ENCODE results near the gene SMCO3.
"Not testable (repeated sequence)": the region's sequence is repeated elsewhere in the genome, so short reads cannot be mapped to it uniquely, and the experiment has no call there.

The SMCO3 gene

DNA sequence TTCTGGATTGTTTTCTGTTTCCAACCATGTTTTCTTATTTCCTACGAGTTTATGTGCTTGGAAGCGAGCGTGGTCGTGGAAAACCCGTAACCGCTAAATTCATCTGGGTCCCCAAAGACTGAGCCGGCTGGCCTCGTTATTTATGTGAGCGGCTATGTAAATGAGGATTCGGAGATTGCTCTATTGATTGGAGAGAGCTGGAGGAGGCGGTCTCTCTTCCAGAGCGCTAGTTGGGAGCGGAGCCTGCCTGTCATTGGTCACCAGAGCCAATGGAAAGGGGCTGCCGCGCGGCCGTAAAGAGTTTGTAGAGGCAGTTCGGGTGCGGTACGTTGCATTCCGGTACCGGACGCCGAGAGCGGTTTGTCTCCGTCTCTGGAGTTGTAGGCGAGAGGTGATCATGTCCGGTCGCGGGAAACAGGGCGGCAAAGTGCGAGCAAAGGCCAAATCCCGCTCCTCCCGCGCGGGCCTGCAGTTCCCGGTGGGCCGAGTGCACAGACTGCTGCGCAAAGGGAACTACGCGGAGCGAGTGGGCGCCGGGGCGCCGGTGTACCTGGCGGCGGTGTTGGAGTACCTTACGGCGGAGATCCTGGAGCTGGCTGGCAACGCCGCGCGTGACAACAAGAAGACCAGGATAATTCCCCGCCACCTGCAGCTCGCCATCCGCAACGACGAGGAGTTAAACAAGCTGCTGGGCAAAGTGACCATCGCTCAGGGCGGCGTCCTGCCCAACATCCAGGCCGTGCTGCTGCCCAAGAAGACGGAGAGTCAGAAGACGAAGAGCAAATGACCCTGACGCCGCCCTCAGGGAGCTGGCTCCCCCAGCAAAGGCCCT is 39.7 kb downstream of the SMCO3 start:
- peak; percentile 96 for DNase-seq

DNA sequence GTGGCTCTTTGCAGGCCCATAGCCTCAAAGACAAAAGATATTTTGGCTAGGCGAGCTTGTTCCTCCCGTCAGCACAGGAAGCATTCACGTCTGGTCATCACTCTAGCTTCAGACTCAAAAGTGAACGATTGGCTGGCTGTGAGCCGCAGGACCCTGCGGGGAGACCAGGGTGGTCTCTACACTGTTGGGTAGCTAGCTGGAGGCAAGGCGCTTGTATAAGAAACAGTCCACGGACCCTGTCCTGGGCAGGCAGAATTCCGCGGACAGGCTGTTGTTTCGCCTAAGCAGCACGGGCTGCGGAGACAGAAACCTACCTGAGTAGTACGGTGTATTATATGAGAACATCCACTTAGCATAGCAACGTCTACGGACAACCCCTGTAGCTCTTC is 40.3 kb downstream of the SMCO3 start:
- DNase-seq: peak; percentile 66

DNA sequence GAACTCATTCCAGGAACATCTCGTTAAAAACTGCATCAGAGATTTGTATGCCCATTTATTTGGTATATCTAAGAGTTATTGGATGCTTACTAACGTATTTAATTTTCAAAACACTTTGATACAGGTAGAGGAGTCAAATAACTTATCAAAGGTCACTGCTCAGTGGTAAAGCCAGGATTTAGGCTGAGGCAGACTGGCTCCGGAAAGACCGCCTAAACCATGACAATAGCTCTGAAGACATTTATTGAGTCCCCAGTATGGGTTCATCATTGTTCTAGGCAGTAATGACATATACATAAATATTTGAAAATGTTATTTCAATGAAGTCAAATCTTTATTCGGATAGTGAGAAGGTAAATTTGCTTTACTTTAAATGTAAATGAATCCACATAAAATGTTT is 41.0 kb downstream of the SMCO3 start:
- DNase-seq: no peak

DNA sequence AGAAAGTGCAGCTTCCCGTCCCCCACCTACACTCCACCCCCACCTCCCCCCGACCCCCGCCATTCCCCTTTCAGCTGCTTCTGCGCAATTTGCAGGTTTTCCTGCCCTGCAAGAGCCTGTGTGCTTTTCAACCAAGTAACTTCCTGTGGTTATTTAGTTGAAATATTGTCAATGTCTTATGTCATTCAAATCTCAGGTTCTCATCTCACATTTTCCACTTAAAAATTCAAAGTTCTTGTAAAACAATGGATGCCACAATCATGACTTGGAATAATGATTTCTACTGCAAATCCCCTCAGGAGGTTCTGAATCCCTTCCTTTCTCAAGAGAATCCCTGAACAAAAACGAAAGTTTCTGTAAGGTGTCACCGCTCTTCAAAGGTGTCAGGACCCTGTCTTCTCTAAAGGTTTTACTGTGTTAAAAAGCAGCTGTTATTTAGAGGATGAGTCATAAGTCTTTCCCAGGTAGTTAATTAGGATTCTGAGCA is 42.3 kb downstream of the SMCO3 start:
- no peak for DNase-seq

DNA sequence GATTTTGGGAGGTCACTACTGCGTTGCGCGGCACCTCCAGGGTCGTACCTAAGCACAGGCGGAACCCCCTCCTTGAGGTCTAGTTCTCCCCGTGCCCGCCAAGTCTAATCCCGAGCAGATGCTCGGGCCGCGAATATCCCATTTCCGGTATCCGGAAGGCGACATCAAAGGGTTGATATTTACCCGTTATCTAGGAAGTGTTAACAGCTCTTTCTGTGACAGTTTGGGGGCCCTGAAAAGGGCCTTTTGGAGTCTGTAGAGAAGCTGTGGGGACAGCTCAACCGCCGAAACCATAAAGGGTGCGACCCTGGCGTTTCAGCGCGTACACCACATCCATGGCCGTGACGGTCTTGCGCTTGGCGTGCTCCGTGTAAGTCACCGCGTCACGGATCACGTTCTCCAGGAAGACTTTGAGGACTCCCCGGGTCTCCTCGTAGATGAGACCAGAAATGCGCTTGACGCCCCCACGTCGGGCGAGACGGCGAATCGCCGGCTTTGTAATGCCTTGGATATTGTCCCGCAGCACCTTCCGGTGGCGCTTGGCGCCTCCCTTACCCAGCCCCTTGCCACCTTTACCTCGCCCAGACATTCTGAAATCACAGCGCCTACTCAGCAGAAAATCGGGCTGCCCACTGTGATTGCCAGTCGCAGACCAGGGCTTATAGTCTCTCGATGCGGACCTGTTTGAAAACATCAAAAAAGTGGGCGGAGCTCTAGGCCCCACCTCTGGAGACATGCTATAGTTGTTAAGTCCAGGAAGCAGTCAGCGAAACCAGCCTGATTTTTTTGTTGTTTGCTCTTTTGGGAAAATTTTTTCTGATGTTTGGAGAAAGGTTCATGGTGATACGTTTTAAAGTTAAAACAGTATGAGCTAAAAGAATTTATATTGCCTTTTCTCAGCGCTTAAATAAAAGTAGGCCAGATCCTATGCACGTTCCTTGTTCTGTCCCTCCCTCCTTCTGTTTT is 43.2 kb downstream of the SMCO3 start:
- peak; percentile 94 for DNase-seq

DNA sequence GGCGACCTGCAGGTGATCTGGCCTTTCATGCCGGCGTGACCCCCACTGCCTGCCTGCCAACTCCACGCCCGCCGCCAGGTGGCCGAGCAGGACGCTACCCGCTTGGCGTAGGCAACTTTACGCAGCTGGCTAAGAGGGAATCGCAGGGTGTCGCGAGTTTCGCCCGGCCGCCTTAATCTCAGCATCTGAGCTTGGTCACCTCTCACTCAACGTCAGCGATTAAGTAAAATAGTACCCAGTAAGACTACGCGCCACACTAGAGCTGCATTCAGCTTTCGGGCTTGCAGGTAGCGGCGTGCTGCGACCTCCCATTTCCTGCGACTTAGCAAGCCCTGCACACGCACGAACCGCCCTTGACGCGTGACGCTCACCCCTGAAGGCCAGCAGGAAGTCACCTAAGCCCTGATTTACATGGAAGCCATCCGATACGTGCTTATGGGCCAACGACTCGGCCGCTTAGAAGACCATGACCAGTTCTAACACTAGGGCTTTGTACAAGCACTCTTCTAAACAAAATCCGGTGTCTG is 44.0 kb downstream of the SMCO3 start:
- peak; percentile 84 for DNase-seq

DNA sequence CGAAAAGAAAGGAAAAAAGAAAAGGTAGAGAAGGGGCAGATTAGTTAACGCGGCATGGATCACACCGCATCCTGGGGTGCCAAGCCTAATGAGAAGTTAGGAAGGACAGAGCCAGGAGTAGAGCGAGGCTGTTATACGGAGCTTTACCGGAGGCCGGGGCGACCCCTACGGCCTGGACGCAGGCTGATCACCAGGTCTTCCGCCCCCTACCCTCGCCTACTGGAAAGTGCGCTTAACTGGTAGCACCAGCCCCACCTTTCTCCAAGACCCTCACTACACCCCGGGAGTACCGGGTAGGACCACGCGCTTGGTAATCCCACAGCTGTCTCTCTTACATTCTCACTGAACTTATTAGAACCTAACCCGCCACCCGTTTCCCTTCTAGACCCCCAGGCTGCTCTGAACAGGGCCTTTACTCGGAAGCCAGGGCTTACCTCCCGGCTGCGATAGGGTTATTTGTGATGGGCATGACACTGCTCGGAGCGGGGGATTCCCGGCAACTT is 44.5 kb downstream of the SMCO3 start:
- DNase-seq: no peak

DNA sequence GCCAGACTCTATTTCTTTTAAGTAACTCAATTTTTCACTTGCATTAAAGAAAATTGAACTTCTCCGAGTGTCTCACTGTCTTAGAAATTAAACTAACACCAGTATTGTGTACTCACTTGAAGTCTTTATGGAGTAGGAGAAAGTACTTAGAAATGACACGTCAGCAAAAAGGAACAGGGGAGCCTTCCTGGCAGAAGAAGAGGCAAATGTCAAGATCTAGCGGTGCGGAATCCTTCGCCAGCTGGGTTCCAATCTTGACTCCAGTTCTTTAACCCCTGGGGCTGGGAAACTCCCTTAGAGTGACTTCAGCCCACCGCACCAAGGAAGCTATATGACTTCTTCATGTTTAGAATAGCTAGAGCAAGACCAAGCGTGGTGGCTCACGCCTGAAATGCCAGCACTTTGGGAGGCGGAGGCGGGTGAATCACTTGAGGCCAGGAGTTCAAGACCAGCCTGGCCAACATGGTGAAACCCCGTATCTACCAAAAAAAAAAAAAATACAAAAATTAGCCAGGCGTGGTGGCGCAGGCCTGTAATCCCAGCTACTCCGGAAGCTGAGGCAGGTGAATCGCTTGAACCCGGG is 45.1 kb downstream of the SMCO3 start:
- DNase-seq: no peak

DNA sequence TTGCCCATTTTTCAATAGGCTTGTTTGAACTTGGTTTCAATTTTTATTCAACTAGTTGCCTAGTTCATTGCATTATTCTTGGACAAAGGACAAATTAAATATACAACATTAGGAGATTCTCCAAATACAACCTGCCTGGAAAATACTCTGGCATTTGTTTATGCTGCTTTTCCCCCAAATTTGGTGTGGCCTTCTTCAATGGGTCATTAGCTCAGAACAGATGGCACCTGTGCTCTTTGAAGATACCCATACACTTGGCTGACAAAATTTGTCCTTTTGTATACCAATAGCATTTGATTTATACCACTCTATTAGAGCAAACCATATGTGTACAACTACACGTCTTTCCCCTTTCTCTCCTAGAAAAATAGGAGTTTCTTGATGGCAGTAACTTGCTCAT is 46.4 kb downstream of the SMCO3 start:
- no peak for DNase-seq

DNA sequence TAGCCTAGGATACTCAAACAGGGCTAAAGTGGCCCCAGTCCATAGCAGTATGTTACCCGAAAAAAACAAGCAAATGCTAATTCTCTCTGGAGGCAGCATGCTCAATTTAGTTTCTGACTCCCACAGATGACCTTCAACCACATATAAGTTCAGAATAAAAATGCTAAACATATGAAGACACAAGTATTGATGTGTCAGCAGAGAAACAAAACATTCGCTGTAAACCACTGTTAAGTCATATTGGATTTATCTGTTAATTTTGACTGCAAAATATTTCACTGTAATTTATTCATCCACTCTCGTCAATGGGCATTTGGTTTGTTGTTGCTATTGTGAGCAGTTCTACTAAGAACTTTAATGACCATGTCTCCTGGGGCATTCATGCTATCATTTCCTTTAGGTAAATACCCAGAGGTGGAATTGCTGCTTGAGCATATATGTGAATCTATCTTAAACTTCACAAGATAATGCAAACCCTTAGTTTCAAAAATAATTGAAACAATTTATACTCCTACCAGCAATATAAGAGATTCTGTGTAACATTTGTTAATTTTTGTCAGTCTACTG is 47.2 kb downstream of the SMCO3 start:
- no peak for DNase-seq

DNA sequence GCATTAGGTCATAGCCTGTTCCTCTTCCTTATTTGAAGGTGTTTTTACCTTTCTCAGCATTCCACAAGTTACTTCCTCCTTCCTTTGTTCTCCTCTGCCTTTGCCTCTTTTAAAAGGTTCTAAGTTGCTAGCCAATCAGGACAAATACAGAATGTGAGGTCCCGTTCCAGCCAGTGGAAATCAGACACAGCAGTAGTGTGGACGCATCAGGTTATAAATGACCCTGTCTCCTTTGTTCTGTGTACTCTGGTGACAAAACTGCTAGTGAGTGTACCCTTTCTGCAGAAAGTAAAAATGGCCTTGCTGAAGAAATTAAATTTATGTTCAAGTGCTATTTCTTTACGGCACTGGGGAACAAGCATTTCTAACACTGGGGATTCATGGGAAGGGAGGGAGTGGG is 48.0 kb downstream of the SMCO3 start:
- not testable (repeated sequence) for DNase-seq

DNA sequence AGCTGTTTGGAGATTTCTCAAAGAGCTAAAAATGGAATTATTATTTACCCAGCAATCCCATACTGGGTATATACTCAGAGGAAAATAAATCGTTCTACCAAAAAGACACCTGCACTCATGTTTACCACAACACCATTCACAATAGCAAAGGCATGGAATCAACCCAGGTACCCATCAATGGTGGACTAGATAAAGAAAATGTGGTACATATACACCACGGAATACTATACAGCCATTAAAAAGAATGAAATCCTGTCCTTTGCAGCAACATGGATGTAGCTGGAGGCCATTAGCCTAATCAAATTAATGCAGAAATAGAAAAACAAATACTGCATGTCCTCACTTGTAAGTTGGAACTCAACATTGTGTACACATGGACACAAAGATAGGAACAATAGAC is 48.6 kb downstream of the SMCO3 start:
- DNase-seq: no peak

DNA sequence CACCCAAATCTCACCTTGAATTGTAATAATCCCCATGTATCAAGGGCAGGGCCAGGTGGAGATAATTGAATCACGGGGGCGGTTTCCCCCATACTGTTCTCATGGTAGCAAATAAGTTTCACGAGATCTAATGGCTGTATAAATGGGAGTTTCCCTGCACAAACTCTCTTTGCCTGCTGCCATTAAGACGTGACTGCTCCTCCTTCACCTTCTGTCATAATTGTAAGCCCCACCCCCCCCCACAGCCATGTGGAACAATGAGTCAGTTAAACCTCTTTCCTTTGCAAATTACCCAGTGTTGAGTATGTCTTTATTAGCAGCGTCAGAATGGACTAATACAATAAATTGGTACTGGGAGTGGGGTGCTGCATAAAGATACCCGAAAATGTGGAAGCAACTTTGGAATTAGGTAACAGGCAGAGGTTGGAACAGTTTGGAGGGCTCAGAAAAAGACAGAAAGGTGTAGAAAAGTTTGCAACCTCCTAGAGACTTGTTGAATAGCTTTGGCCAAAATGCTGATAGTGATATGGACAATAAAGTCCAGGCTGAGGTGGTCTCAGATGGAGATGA is 54.2 kb downstream of the SMCO3 start:
- DNase-seq: not testable (repeated sequence)

DNA sequence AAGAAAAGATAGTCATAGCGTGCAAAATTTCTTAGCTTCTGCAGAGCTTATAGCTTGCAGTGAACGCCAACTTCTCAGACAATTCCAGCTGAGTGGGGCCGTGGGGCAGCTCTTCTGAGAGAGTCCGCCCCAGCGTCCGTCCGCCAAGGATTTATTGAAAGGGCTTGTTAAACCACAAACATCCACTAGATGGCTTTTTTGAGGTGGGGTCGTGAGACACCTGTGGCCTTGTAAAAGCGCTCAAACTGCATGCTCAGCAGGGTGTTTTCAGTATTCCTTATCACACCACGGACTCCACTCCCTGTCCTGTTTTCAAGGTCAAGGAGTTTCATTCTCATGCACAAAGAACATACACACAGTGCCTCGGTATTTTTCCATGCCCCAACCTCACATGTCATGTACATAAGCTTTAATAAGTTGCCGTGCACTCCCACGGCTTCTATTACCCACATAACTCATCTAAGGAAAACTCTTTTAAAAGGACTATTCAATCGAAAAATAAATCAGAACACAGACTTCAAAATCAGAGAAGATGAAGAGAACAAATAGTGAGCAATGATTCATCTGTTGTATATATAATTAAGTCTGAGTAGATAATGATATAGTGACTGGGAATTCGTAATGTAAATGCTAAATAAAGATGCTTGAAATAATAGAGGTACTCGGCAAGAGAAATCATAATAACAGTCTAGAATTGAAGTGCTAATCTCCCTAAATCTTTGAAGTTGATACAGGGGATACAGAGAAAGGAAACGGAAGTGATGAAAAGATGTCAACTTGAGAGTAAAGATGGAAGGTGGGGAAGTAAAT is 57.4 kb downstream of the SMCO3 start:
- no peak for DNase-seq
